ENCODE measurements around the gene GNGT1.

GNGT1 gene

DNA sequence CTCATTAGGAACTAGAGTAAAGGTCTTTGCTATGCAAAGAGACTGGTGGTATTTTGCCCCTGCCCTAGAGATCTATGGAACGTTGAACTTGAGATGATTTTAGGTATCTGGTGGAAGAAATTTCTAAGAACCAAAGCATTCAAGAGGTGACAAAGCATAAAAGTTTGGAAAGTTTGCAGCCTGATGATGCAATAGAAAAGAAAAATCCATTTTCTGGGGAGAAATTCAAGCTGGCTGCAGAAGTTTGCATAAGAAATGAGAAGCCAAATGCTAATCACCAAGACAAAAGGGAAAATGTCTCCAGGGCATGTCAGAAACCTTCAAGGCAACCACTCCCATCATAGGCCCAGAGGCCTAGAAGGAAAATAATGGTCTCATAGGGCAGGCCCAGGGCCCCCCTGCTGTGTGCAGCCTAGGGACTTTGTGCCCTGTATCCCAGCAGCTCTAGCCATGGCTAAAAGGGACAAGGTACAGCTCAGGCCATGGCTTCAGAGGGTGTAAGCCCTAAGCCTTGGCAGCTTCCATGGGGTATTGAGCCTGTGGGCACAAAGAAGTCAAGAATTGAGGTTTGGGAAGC lies 32.3 kb upstream of the GNGT1 start:
- in situ Hi-C loops (cut with MboI; ENCODE audit: low sequenced_read_pairs, unreplicated experiment) = no loop called here
- DNase-seq (ENCODE audit: low spot score) = no peak
- TF ChIP-seq, protein P1, sequence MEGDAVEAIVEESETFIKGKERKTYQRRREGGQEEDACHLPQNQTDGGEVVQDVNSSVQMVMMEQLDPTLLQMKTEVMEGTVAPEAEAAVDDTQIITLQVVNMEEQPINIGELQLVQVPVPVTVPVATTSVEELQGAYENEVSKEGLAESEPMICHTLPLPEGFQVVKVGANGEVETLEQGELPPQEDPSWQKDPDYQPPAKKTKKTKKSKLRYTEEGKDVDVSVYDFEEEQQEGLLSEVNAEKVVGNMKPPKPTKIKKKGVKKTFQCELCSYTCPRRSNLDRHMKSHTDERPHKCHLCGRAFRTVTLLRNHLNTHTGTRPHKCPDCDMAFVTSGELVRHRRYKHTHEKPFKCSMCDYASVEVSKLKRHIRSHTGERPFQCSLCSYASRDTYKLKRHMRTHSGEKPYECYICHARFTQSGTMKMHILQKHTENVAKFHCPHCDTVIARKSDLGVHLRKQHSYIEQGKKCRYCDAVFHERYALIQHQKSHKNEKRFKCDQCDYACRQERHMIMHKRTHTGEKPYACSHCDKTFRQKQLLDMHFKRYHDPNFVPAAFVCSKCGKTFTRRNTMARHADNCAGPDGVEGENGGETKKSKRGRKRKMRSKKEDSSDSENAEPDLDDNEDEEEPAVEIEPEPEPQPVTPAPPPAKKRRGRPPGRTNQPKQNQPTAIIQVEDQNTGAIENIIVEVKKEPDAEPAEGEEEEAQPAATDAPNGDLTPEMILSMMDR (IDR thresholded peaks at IDR 0.05; ENCODE audit: borderline replicate concordance, control extremely low read depth, extremely low read depth, insufficient read depth, missing control alignments) = no peak

DNA sequence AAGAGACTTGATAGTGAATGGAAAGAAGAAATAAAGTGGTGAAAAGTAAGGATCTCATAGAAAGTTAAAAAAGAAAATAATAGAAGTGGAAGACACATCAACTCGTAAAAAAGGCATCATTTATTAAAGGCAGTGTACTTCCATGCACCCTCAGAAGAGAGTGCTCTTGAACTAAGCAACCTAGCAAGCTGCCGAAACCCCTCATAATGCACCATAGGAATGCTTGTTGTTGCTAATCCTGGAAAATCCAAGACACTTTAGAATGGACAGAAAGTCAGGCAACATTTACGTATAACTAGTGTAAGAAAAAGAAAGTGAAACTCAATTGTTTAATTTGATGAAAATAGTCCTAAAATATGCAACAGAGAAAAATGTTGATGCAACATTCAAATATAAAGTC lies 28.6 kb upstream of the GNGT1 start:
- TF ChIP-seq, protein P1 (IDR thresholded peaks at IDR 0.05; ENCODE audit: borderline replicate concordance, control extremely low read depth, extremely low read depth, insufficient read depth, missing control alignments) = no peak
- no peak for DNase-seq (ENCODE audit: low spot score)
- in situ Hi-C loops (cut with MboI; ENCODE audit: low sequenced_read_pairs, unreplicated experiment) = no loop called here

DNA sequence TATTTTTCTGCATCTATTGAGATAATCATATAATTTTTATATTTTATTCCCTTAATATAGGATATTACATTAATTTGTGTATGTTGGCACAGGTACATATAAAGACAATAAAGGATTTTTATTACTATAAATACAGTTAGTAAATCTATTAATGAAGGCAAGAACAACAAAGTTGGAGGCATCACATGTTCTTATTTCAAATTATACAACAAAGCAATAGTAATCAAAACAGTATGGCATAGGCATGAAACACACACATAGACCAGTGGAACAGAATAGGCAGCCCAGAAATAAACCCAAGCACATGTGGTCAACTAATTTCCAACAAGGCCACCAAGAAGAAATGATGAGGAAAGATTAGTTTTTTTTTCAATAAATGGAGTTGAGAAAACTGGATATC lies 27.0 kb upstream of the GNGT1 start:
- in situ Hi-C loops (cut with MboI; ENCODE audit: low sequenced_read_pairs, unreplicated experiment) = no loop called here
- no peak for DNase-seq (ENCODE audit: low spot score)
- TF ChIP-seq, protein P1 (IDR thresholded peaks at IDR 0.05; ENCODE audit: borderline replicate concordance, control extremely low read depth, extremely low read depth, insufficient read depth, missing control alignments) = no peak

DNA sequence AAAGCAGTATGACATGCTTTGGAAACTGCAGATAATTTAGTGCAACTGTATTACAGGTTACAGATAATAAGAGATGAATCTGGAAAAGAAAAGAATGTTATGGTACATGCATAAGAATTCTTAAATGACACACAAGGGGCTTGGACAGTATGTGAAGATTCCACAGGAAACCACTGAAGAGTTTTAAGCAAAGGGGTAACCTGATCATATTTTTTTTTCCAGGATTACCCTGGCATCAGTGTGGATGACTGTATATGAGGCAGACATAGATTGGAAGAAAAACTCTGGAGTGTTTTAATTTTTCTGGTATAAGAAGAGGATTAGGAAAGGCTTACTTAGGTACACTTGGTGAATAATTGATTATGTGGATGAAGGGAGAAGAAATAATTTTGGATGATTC lies 23.9 kb upstream of the GNGT1 start:
- DNase-seq (ENCODE audit: low spot score) = no peak
- TF ChIP-seq, protein P1 (IDR thresholded peaks at IDR 0.05; ENCODE audit: borderline replicate concordance, control extremely low read depth, extremely low read depth, insufficient read depth, missing control alignments) = no peak
- in situ Hi-C loops (cut with MboI; ENCODE audit: low sequenced_read_pairs, unreplicated experiment) = no loop called here

DNA sequence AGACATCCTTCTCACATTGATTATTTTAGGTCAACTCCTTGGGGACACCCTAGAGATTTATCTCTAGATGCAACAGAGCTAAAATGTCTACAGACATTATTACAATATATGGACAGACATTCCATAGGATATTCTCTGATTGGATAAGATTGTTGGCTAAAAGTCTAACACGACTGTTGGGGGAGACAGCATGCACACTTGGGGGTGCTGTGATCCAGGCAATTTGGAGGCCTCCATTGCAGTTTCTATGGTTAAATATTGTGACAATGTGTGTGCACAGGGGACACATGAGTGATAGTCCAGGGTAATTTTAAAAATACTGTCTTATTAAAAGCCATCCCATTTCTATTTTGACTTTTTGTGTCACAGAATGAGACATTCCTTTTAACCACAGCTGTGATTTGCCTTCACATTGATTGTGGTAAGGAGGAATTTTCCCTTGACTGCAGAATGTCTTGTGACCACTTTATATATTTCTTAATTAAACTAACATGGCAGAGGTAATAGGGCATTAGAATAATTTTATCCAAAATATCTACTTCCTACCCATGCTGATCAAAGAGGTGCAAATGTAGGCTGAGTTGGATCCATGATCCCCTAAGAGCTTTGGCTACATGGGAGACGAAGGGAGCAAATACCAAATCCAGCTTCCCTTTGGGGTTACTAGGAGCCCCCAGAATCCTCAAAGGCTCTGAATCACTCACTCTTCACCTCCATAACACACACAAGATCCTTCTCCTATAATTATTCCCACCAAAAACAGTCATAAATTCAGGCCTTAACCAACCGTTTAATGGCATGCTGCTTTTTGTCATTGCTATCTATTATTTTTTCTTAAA lies 23.1 kb upstream of the GNGT1 start:
- TF ChIP-seq, protein P1 (IDR thresholded peaks at IDR 0.05; ENCODE audit: borderline replicate concordance, control extremely low read depth, extremely low read depth, insufficient read depth, missing control alignments) = no peak
- in situ Hi-C loops (cut with MboI; ENCODE audit: low sequenced_read_pairs, unreplicated experiment) = no loop called here
- no peak for DNase-seq (ENCODE audit: low spot score)

DNA sequence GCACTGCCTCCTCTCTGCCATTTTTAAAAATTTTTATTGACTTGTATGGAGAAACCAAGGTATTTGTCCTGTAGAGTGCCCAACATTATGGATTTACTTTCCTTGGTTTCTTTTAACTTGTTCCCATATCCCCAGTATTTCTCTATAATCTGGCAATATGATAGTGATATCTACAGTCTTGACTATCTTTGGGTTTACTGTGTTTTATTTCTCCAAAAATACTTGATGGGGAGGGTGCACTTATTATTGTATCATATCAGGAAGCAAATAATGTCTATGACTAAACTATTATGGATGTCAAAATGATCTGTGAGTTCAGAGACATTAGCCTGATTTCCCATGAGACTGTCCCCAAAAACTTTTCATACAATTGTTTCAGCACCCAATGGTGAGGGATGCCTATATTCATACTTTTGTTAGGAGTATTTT lies 22.4 kb upstream of the GNGT1 start:
- in situ Hi-C loops (cut with MboI; ENCODE audit: low sequenced_read_pairs, unreplicated experiment) = no loop called here
- DNase-seq (ENCODE audit: low spot score) = no peak
- TF ChIP-seq, protein P1 (IDR thresholded peaks at IDR 0.05; ENCODE audit: borderline replicate concordance, control extremely low read depth, extremely low read depth, insufficient read depth, missing control alignments) = no peak

Data from GM13976 (cell line).